ENCODE measurements around the gene KNDC1.

The KNDC1 gene

GRCh38 chr10:133196221-133196915 lies 36.3 kb downstream of the KNDC1 start:
- no peak for DNase-seq

GRCh38 chr10:133196936-133197758 lies 37.1 kb downstream of the KNDC1 start:
- no peak for DNase-seq

GRCh38 chr10:133197786-133198185 lies 37.8 kb downstream of the KNDC1 start:
- DNase-seq = no peak

- no peak for DNase-seq
Measured at GRCh38 chr10:133198206-133198605, 38.2 kb downstream of the KNDC1 start.

GRCh38 chr10:133198621-133199487 lies 38.8 kb downstream of the KNDC1 start:
- DNase-seq = no peak

GRCh38 chr10:133199488-133199885 lies 39.5 kb downstream of the KNDC1 start:
- DNase-seq = no peak

GRCh38 chr10:133199992-133200611 lies 40.1 kb downstream of the KNDC1 start:
- no peak for DNase-seq

GRCh38 chr10:133200621-133201031 lies 40.6 kb downstream of the KNDC1 start:
- no peak for DNase-seq

- DNase-seq = no peak
Measured at GRCh38 chr10:133201151-133201947, 41.3 kb downstream of the KNDC1 start.

- no peak for DNase-seq
Measured at GRCh38 chr10:133201948-133202725, 42.1 kb downstream of the KNDC1 start.

- no peak for DNase-seq
Measured at GRCh38 chr10:133202778-133203651, 43.0 kb downstream of the KNDC1 start.

- no peak for DNase-seq
Measured at GRCh38 chr10:133203652-133204195, 43.7 kb downstream of the KNDC1 start.

- DNase-seq = no peak
Measured at GRCh38 chr10:133204226-133205015, 44.4 kb downstream of the KNDC1 start.

GRCh38 chr10:133205146-133205545 lies 45.1 kb downstream of the KNDC1 start:
- DNase-seq = no peak

- DNase-seq = no peak
Measured at GRCh38 chr10:133206356-133207040, 46.5 kb downstream of the KNDC1 start.

- no peak for DNase-seq
Measured at GRCh38 chr10:133207041-133207600, 47.1 kb downstream of the KNDC1 start.

- DNase-seq = no peak
Measured at GRCh38 chr10:133207627-133208026, 47.6 kb downstream of the KNDC1 start.

- no peak for DNase-seq
Measured at GRCh38 chr10:133208466-133208865, 48.4 kb downstream of the KNDC1 start.
